Upper lobe of left lung (tissue), 4 donors: Measurements from ENCODE around the gene IL17D.

Experiments
- POLR2A ChIP-seq, 4 donors: fragments of 450-650 bp; IDR thresholded peaks; one replicate each; pipeline ENCODE4 v1.5.1; 2016 to 2017; ENCODE audit warnings: antibody characterized with exemption in 4 of 4, mild to moderate bottlenecking in 2 of 4
- POLR2AphosphoS5 ChIP-seq, 2 donors: sonication (generic); formaldehyde crosslinking; IDR thresholded peaks; one replicate each; pipeline ENCODE4 v1.5.1; 2017; ENCODE audit warnings: antibody characterized with exemption in 2 of 2

- TF ChIP-seq POLR2AphosphoS5 (IDR thresholded peaks at IDR 0.05) (no peak), POLR2A (IDR thresholded peaks at IDR 0.05) (no peak)
Observed at GRCh38 chr13:20700288-20700687, 3.2 kb upstream of the IL17D start.
